ENCODE results near the gene SERINC2.

SERINC2 gene

GRCh38 chr1:31412732-31413404 lies at the start of gene SERINC2:
Gene SERINC2 (plus strand): TSS chr1:31413213. CDS start chr1:31413266, 53 bp downstream.
- peak; percentile 44 to 56 for ATAC-seq

- no peak for ATAC-seq
These were observed 48.3 kb upstream of the SERINC2 start for GRCh38 chr1:31364561-31365250.

GRCh38 chr1:31366796-31367195 lies 46.2 kb upstream of the SERINC2 start:
- no peak for ATAC-seq

- ATAC-seq = no peak
These were observed 44.4 kb upstream of the SERINC2 start for GRCh38 chr1:31368611-31369107.

GRCh38 chr1:31370021-31370420 lies 43.0 kb upstream of the SERINC2 start:
- no peak for ATAC-seq

GRCh38 chr1:31370565-31370964 lies 42.4 kb upstream of the SERINC2 start:
- ATAC-seq = no peak

- ATAC-seq = no peak
These were observed 41.7 kb upstream of the SERINC2 start for GRCh38 chr1:31371121-31371959.

- ATAC-seq = no peak
These were observed 41.0 kb upstream of the SERINC2 start for GRCh38 chr1:31372051-31372450.

- ATAC-seq = no peak
These were observed 40.3 kb upstream of the SERINC2 start for GRCh38 chr1:31372751-31373055.

GRCh38 chr1:31373056-31373896 lies 39.7 kb upstream of the SERINC2 start, which contains the start of gene FABP3:
Gene FABP3 (minus strand): TSS chr1:31373076. CDS start chr1:31373014, 62 bp downstream.
- ATAC-seq = peak; percentile 41 to 53

- ATAC-seq = peak; percentile 12 to 34
These were observed 39.0 kb upstream of the SERINC2 start for GRCh38 chr1:31373897-31374486.

- ATAC-seq = no peak
These were observed 38.4 kb upstream of the SERINC2 start for GRCh38 chr1:31374511-31375196.

- no peak for ATAC-seq
These were observed 36.5 kb upstream of the SERINC2 start for GRCh38 chr1:31376375-31377134.

- no peak for ATAC-seq
These were observed 35.6 kb upstream of the SERINC2 start for GRCh38 chr1:31377364-31377863.

GRCh38 chr1:31378001-31378400 lies 35.0 kb upstream of the SERINC2 start:
- ATAC-seq = no peak

- ATAC-seq = no peak
These were observed 32.8 kb upstream of the SERINC2 start for GRCh38 chr1:31380181-31380580.

GRCh38 chr1:31381394-31382294 lies 31.4 kb upstream of the SERINC2 start:
- no peak for ATAC-seq

GRCh38 chr1:31382379-31382989 lies 30.5 kb upstream of the SERINC2 start:
- no peak for ATAC-seq

- ATAC-seq = no peak
These were observed 29.0 kb upstream of the SERINC2 start for GRCh38 chr1:31383967-31384366.

Data from activated CD4-positive, CD25-positive, alpha-beta regulatory T cell treated with anti-CD3 and anti-CD28 coated beads, Interleukin-2, amount 50 U/mL, for 24 hours (primary cell).